HepG2 (cell line): Measurements from ENCODE around the gene TBCD. TPM values are rescaled to one million over a fixed set of nuclear protein-coding genes. Genes with fewer than 3 reads are reported as not detected.
A peak's percentile ranks its signal among the peaks of the same experiment; 100 is the strongest.

Source experiments
- HCFC1 ChIP-seq: fragments of 150-350 bp; IDR thresholded peaks from 2 replicates; pipeline ENCODE4 v1.6.1; 2014; ENCODE audit warnings: low read depth, low read length
- NAIF1 ChIP-seq: sonication (generic); formaldehyde crosslinking; IDR thresholded peaks from 2 replicates; pipeline ENCODE4 v1.5.0; 2020; ENCODE audit warnings: mild to moderate bottlenecking, missing genetic modification reagents, borderline replicate concordance
- RBFOX2 ChIP-seq: fragments of 200-400 bp; formaldehyde crosslinking; IDR thresholded peaks from 2 replicates; pipeline ENCODE4 v1.6.1; 2017; ENCODE audit warnings: low read depth, mild to moderate bottlenecking, low read length
- RFX5 ChIP-seq: IDR thresholded peaks from 2 replicates; pipeline ENCODE4 v1.6.1; 2011; ENCODE audit warnings: low read depth, low read length, improper control_type of control experiment
- RXRB ChIP-seq: IDR thresholded peaks from 2 replicates; pipeline ENCODE4 v1.6.1; 2016; ENCODE audit warnings: borderline replicate concordance, missing genetic modification reagents, missing compliant biosample characterization
- SIX1 ChIP-seq: sonication (generic); formaldehyde crosslinking; IDR thresholded peaks from 2 replicates; pipeline ENCODE4 v1.4.0; 2020; ENCODE audit warnings: missing genetic modification reagents, borderline replicate concordance
- SMARCE1 ChIP-seq: fragments of 450-650 bp; IDR thresholded peaks from 2 replicates; pipeline ENCODE4 v1.6.1; 2017; ENCODE audit warnings: borderline replicate concordance
- ZFP36L1 ChIP-seq: sonication (generic); formaldehyde crosslinking; IDR thresholded peaks from 2 replicates; pipeline ENCODE4 v1.8.0; 2022; ENCODE audit warnings: mild to moderate bottlenecking, missing genetic modification reagents, moderate library complexity
- ZKSCAN1 ChIP-seq: fragments of 150-350 bp; IDR thresholded peaks from 2 replicates; pipeline ENCODE4 v1.6.1; 2014; ENCODE audit warnings: low read length
- ZNF296 ChIP-seq: sonication (generic); formaldehyde crosslinking; conservative IDR thresholded peaks from 2 replicates; pipeline ENCODE4 v1.5.0; 2020; ENCODE audit warnings: mild to moderate bottlenecking, missing genetic modification reagents
- polyA plus RNA-seq, 8 experiments: library from polyadenylated mRNA; depleted of rRNA in 3 of 8; stranded (reverse) in 7 of 8; unstranded in 1 of 8; fragments of >200 nt; fragmentation: Illumina TruSeq in 4 of 8; extraction: Trizol in 4 of 8; gene quantifications; 2 replicates each; pipeline versions ENCODE4 v1.2.1 to v1.2.3, GENCODE V29; 2011 to 2016; ENCODE audit warnings: low read depth in 4 of 8, missing spikeins in 1 of 8, mixed read lengths in 1 of 8; ENCODE audit not compliant: insufficient read depth in 1 of 8
- total RNA-seq, 5 experiments: library from RNA; depleted of rRNA; stranded (reverse); fragments of >200 nt; fragmentation: Illumina TruSeq; extraction: Trizol; gene quantifications; 2 replicates each; pipeline ENCODE4 v1.2.3, GENCODE V29; 2016; ENCODE audit warnings: low read depth in 1 of 5
- TF ChIP-seq, protein P1 (sequence below): sonication (generic); formaldehyde crosslinking; IDR thresholded peaks from 2 replicates; pipeline ENCODE4 v1.4.0; 2020; ENCODE audit warnings: missing genetic modification reagents, mild to moderate bottlenecking, borderline replicate concordance
- TF ChIP-seq, protein P2 (sequence below): sonication (generic); formaldehyde crosslinking; IDR thresholded peaks from 2 replicates; pipeline ENCODE4 v1.4.0; 2020; ENCODE audit warnings: mild to moderate bottlenecking, missing genetic modification reagents

The TBCD gene
- total and polyA plus RNA-seq, 2 of the 13 experiments (the other 11 are each of a cell fraction or from before 2014, with no cell fraction given): 33.9 to 54.8 TPM

DNA sequence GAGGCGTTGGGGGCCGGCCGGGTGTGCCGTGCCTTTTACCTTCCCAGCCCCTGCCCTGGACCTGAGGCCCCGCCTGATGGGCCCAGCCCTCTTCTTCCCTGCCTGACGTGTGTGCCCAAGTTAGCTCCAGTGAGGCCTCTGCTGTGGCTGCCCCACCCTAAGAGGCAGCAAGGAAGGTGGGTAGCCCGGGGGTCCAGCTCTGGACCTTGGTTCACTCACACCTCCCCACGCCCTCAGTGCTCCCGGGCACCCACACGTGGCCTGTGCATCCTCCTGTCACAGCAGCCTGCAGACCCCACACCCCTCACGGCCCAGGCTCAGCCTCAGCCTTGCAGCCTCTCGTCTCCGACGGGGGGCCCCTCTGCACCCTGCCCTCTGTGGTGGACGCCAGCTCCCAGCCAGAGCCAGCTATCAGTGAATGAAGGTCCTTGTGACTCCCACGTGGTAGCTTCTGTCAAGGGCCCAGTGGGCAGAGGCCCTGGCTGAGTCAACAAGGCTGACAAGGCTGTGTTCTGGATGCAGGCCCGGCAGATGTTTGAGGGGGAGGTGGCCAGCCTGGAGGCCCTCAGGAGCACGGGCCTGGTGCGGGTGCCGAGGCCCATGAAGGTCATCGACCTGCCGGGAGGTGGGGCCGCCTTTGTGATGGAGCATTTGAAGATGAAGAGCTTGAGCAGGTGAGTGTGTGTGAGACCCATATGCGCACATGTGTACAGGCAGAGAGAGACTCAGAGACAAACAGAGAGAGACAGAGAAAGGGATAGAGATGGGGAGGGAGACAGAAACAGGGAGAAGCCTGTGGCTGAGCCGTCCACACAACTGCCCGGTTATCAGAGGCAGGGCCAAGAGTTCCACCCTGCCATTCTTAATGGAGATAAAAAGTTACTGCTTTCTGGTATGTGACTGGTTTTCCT is 13.6 kb upstream of the TBCD start (continued):
- TF ChIP-seq, protein P1, sequence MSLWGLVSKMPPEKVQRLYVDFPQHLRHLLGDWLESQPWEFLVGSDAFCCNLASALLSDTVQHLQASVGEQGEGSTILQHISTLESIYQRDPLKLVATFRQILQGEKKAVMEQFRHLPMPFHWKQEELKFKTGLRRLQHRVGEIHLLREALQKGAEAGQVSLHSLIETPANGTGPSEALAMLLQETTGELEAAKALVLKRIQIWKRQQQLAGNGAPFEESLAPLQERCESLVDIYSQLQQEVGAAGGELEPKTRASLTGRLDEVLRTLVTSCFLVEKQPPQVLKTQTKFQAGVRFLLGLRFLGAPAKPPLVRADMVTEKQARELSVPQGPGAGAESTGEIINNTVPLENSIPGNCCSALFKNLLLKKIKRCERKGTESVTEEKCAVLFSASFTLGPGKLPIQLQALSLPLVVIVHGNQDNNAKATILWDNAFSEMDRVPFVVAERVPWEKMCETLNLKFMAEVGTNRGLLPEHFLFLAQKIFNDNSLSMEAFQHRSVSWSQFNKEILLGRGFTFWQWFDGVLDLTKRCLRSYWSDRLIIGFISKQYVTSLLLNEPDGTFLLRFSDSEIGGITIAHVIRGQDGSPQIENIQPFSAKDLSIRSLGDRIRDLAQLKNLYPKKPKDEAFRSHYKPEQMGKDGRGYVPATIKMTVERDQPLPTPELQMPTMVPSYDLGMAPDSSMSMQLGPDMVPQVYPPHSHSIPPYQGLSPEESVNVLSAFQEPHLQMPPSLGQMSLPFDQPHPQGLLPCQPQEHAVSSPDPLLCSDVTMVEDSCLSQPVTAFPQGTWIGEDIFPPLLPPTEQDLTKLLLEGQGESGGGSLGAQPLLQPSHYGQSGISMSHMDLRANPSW (CRISPR knock-in tag): no peak; the same call in none of the 2 replicates
- TF ChIP-seq ZNF296 (CRISPR knock-in tag) (peak; percentile 65), RXRB (CRISPR knock-in tag) (peak; percentile 99), SMARCE1 (no peak), ZKSCAN1 (no peak), RBFOX2 (peak; percentile 83), RFX5 (no peak; the same call in 1 of the 2 replicates), NAIF1 (peak; percentile 93), HCFC1 (no peak), SIX1 (CRISPR knock-in tag) (no peak), ZFP36L1 (CRISPR knock-in tag) (peak; percentile 100)
- TF ChIP-seq, protein P2, sequence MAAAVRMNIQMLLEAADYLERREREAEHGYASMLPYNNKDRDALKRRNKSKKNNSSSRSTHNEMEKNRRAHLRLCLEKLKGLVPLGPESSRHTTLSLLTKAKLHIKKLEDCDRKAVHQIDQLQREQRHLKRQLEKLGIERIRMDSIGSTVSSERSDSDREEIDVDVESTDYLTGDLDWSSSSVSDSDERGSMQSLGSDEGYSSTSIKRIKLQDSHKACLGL (CRISPR knock-in tag): peak; percentile 100
- TF ChIP-seq, all 625 proteins: peak for 506
